Chondrocyte (in vitro differentiated cells): ENCODE measurements around the gene TMOD4. TPM values are rescaled to one million over a fixed set of nuclear protein-coding genes. Genes with fewer than 3 reads are reported as not detected.

Experiments used
- DNase-seq: peaks from one replicate; pipeline ENCODE4 v3.0.0; 2021; ENCODE audit warnings: mixed read lengths, low spot score
- H3K27ac Mint-ChIP-seq: one replicate; pipeline ENCODE4 v1.8.0; 2021; ENCODE audit warnings: mild to moderate bottlenecking, moderate library complexity, mixed read lengths; ENCODE audit not compliant: unreplicated experiment
- H3K27me3 Mint-ChIP-seq: 2 replicates; pipeline ENCODE4 v1.8.0; 2021; ENCODE audit warnings: low read depth, mixed read lengths
- H3K36me3 Mint-ChIP-seq: 2 replicates; pipeline ENCODE4 v1.8.0; 2021; ENCODE audit warnings: low read depth, mixed read lengths
- H3K4me1 Mint-ChIP-seq: 2 replicates; pipeline ENCODE4 v1.8.0; 2021; ENCODE audit warnings: low read depth, mild to moderate bottlenecking, mixed read lengths
- H3K4me3 Mint-ChIP-seq: one replicate; pipeline ENCODE4 v1.8.0; 2021; ENCODE audit warnings: mild to moderate bottlenecking, moderate library complexity, mixed read lengths; ENCODE audit not compliant: unreplicated experiment
- H3K9me3 Mint-ChIP-seq: 2 replicates; pipeline ENCODE4 v1.8.0; 2021; ENCODE audit warnings: low read depth, mixed read lengths
- total RNA-seq: library from RNA; stranded (reverse); gene quantifications from 3 replicates; pipeline ENCODE4 v1.2.1, GENCODE V29; 2021
- TF ChIP-seq, protein P1 (sequence below): fragments of 200-600 bp; sonication (generic); IDR thresholded peaks from 2 replicates; pipeline ENCODE4 v1.5.0; 2021; ENCODE audit warnings: antibody characterized with exemption, mild to moderate bottlenecking, moderate library complexity

TMOD4 gene
- total RNA-seq, 1 donor from 2014 or later = 0.60 TPM

- Mint-ChIP-seq H3K4me3 (no peak overlapping the region), H3K9me3 (no peaks in the 10 kb centered on the region), H3K36me3 (peaks cover 2% of the 10 kb centered on the region), H3K4me1 (peaks cover 4% of the 10 kb centered on the region), H3K27ac (no peak overlapping the region), H3K27me3 (no peaks in the 10 kb centered on the region)
- no peak for DNase-seq
- TF ChIP-seq, protein P1, sequence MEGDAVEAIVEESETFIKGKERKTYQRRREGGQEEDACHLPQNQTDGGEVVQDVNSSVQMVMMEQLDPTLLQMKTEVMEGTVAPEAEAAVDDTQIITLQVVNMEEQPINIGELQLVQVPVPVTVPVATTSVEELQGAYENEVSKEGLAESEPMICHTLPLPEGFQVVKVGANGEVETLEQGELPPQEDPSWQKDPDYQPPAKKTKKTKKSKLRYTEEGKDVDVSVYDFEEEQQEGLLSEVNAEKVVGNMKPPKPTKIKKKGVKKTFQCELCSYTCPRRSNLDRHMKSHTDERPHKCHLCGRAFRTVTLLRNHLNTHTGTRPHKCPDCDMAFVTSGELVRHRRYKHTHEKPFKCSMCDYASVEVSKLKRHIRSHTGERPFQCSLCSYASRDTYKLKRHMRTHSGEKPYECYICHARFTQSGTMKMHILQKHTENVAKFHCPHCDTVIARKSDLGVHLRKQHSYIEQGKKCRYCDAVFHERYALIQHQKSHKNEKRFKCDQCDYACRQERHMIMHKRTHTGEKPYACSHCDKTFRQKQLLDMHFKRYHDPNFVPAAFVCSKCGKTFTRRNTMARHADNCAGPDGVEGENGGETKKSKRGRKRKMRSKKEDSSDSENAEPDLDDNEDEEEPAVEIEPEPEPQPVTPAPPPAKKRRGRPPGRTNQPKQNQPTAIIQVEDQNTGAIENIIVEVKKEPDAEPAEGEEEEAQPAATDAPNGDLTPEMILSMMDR = no peak
Observed at GRCh38 chr1:151124763-151125403, 50.9 kb downstream of the TMOD4 start.

Other genes with a start within 250 kb of the TMOD4 start
- gene SETDB1, start 249.6 kb downstream of the TMOD4 start, total RNA-seq = 35.0 to 44.1 TPM (median 35.9 TPM) in 3 replicates
- gene CERS2, start 201.1 kb downstream of the TMOD4 start, total RNA-seq = 199 to 223 TPM (median 217 TPM) in 3 replicates
- 0.54 TPM in 1 of 3 replicates, not detected in the others for gene ANXA9, start 193.7 kb downstream of the TMOD4 start, total RNA-seq
- 12.5 to 18.2 TPM (median 14.8 TPM) in 3 replicates for gene MINDY1, start 169.1 kb downstream of the TMOD4 start, total RNA-seq
- 14.1 to 15.4 TPM (median 15.3 TPM) in 3 replicates for gene PRUNE1, start 167.5 kb downstream of the TMOD4 start, total RNA-seq
- gene BNIPL, start 139.4 kb downstream of the TMOD4 start, total RNA-seq = 0.36 to 0.63 TPM (median 0.62 TPM) in 3 replicates
- gene C1orf56, start 128.2 kb downstream of the TMOD4 start, total RNA-seq = 2.8 to 5.9 TPM (median 3.1 TPM) in 3 replicates
- 60.1 to 76.7 TPM (median 76.6 TPM) in 3 replicates for gene CDC42SE1, start 116.4 kb downstream of the TMOD4 start, total RNA-seq
- 42.8 to 49.9 TPM (median 42.8 TPM) in 3 replicates for gene MLLT11, start 115.6 kb downstream of the TMOD4 start, total RNA-seq
- 7.8 to 11.7 TPM (median 8.2 TPM) in 3 replicates for gene GABPB2, start 105.2 kb downstream of the TMOD4 start, total RNA-seq
- 7.0 to 9.2 TPM (median 8.9 TPM) in 3 replicates for gene SEMA6C, start 29.4 kb downstream of the TMOD4 start, total RNA-seq
- not detected in 3 replicates for gene TNFAIP8L2, start 19.3 kb downstream of the TMOD4 start, total RNA-seq
- gene LYSMD1, start 10.1 kb downstream of the TMOD4 start, total RNA-seq = 9.3 to 10.0 TPM (median 9.9 TPM) in 3 replicates
- gene SCNM1, start 9.8 kb downstream of the TMOD4 start, total RNA-seq = 39.6 to 44.3 TPM (median 40.7 TPM) in 3 replicates
- gene VPS72, start 14.2 kb upstream of the TMOD4 start, total RNA-seq = 40.4 to 70.5 TPM (median 64.0 TPM) in 3 replicates
- 72.8 to 89.9 TPM (median 80.0 TPM) in 3 replicates for gene PIP5K1A, start 22.6 kb upstream of the TMOD4 start, total RNA-seq
- 111 to 144 TPM (median 113 TPM) in 3 replicates for gene PSMD4, start 78.8 kb upstream of the TMOD4 start, total RNA-seq
- gene ZNF687, start 106.3 kb upstream of the TMOD4 start, total RNA-seq = 17.5 to 19.3 TPM (median 18.6 TPM) in 3 replicates
- gene PI4KB, start 151.4 kb upstream of the TMOD4 start, total RNA-seq = 51.4 to 73.2 TPM (median 54.7 TPM) in 3 replicates
- gene RFX5, start 171.3 kb upstream of the TMOD4 start, total RNA-seq = 30.0 to 64.7 TPM (median 31.8 TPM) in 3 replicates
- 5.7 to 11.1 TPM (median 8.9 TPM) in 3 replicates for gene SELENBP1, start 196.7 kb upstream of the TMOD4 start, total RNA-seq
- 229 to 257 TPM (median 236 TPM) in 3 replicates for gene PSMB4, start 223.6 kb upstream of the TMOD4 start, total RNA-seq